Skin of body (tissue), 2 donors: ENCODE data around the gene COL4A6. TPM values are rescaled to one million over a fixed set of nuclear protein-coding genes. Genes with fewer than 3 reads are reported as not detected.

Experiments used
- DNase-seq: peaks from one replicate; lab custom pipeline; 2025; lab: John Stamatoyannopoulos, UW
- total RNA-seq: library from RNA; depleted of rRNA; stranded (reverse); fragments of >200 nt; gene quantifications from one replicate; pipeline ENCODE4 v1.2.3, GENCODE V29; 2014

The COL4A6 gene
- total RNA-seq, 1 donor from 2014 or later = 7.3 TPM

DNA sequence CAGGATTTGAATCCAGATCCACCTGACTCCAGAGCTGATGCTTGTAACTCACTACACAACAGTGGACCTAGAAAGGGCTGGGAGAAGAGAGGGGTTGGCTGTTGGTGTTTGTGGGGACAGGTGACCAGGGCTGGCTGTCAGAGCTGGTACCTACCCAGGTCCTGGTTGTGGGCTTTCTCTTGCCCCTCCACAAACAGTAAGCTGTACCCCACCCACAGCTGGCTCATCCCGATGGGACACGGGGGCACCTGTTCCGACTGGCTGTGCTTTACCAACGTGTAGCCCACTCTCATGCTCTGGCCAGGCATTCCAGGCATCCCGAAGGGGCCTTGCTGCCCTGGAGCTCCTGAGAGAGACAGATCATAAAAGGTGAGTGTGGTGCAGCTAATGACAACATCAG lies 277.9 kb downstream of the COL4A6 start:
- DNase-seq = no peak

DNA sequence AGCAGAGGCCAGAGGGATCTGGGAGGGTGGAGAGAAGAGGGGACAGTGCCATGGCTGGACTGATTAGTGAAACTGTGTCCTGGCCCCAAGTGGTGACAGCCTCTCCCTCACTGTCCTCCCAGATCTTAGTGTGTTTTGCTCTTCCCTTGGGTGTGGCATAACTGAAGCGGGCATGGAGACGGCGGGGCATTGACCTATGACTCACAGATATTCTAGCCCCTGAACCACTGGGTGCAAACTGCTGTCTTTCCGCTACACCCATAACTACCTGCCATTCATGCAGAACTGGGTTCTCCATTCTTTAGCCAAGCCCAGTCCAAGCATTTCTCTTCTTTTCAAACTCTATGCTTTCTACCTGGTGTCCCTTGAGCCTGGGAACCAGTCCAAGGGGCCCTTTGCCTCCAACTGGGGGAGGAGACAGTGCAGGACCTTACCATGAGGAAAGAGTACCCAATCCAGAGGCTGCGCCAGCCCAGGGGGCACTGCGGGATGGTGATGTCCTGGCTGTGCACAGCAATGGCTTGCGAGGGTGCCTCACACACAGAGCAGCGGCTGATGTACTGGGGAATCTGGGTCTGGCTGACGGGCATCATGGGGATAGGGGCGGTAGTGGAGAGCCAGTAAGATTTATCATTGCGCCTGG lies 279.1 kb downstream of the COL4A6 start:
- DNase-seq = no peak

DNA sequence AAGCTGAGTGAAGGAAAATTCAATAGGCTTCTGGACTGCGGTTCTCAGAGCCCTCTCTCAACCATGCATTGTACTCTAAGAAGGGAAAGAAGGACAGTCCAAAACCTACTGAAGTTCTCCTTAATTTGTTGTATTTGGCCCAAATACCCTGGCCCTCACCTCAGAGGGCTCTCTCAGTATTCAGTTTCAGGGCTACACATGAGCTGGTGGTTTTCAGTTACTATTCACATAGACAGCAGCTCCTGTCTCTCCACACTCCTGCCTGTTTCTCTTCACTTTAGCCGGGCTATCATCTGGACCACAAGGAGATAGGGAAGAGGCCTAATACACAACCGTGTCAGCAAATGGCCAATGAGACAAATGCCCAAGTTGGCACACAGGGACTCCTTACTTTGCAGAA lies 280.6 kb downstream of the COL4A6 start:
- DNase-seq = no peak

DNA sequence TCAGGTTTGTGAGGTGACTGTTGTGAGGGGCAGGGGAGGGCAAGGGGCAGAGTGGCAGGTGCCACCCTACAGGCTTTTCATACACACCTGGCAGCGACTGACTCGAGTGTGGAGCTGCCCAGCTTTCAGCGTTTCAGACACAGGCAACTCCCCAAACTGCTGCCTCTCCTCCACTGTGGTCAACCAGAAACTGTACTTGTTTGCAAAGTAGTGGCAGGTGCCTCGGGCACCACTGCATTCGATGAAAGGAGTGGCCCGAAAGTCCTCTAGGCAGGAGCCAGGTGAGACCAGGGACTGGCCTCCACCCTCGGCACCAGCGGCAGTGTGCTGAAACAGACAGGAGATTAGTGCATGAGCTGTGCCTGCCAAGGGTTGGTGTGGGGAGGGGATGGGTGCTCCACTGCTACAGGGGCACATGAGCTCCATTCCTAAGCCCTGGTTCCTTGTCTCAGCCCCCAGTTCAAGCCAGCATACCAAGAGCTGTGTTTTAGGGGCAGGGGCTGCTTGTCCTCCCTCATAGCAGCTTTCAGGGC lies 281.2 kb downstream of the COL4A6 start:
- no peak for DNase-seq

DNA sequence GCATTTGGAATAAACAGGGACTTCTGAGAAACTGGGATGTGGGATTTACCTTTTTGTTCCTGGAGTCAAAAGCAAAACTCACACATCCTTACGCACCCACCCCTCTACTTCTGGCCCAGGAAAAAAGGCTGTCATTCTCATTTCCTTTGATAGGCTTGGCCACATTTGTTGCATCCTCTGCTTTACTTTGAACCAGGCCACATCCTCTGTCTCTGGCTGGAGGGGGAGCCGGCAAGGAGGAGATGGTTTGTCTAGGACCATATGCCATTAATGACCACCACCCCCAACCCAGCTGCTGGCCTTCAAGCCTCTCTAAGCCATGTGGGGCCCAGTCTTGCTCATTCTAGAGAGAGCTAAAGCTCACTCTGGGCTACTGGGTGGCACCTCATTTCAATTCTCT lies 282.1 kb downstream of the COL4A6 start:
- no peak for DNase-seq

DNA sequence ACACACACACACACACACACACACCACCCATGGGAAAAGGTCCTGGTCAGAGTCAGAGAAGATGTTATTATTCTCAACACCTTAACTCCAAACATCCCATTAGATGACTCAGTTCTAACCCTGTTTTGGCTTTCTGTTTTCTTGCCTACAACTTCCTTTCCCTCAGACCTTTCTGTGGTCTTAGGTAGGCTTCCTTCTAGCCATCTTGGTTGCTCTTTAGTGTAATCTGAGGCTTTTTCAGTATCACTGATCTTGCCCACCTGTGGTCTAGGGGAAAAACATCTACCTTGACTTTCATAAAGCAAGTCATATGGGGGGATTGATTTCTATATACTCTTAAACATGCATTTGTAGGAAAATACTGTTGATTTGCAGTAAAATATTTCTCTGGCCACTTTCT lies 289.7 kb downstream of the COL4A6 start:
- DNase-seq = no peak

DNA sequence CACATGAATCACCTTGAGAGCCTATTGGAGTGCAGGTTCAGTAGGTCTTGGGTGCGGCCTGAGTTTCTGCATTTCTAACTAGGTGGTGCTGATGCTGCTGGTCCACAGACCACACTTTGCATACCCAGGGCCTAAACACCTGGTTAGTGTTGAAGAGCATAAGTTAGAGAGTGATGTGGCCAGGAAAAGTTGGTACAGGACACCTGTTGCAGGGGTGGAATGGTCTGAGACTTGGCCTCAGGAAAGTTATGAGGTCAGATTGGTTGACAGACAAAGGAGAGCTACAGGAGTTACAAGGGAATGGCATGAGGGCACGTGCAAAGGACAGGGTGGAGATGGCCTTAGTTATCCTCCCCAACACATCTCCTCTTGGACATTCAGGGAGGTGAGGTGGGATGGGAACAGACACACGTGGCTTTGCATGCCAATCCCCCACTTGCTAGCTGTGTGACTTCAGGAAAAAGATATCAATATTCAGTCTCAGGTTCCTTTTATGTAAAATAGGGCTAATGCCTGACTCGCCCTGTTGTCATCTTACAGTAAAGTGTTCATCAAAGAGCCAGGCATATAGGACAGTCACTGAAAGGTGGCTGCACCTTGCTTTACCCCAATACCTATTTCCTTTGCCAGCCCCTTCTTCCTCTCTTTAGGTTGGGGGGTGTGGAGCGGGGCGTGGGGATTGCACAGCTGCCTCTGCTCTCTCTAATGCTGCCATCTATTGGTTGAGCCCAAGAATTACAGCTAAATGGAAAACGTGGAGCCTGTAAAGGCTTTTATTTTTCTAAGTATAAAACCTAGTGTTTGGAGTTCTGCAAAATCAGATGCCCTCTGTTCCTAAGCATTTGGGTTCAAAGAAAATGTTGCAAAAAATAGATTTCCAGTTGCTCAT lies 299.2 kb downstream of the COL4A6 start:
- DNase-seq = no peak

DNA sequence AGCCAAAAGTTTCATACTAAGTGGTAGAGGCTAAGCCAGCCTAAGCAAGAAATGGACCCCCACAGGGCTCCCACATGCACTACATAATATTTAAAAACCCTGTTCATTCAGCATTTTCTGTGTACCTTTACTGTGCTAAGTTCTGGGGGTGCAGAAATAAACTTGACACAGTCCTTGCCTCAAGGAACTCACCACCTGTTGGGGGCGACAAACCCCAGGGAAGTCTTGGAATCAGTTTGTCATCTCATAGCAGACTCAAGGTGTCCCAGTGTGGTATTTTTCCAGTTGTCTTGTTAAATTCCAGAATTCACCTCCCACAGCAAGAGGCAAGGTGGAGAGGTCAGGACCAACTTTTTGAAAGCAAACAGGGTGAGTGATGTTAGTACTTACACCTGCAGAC lies 303.5 kb downstream of the COL4A6 start:
- DNase-seq = no peak

DNA sequence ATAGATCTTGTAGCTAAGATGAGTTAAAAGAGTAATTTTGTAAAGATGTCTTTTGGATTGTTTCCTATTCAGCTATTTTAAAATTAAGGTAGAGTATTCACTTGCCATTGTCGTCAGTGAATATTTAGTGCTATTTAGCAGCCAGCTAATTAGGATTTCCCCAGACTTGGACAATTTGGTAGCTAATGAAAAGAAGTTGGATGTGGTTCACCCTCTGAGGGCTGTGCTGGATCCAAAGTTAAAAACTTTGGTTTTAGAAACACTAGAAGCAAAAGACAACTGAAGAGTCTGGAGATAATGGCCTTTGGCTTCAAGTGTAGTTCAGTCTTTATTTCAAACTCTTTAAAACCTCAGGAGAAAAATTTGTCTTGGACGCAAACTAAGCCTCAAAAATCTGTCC lies 305.3 kb downstream of the COL4A6 start:
- peak; percentile 1 for DNase-seq

DNA sequence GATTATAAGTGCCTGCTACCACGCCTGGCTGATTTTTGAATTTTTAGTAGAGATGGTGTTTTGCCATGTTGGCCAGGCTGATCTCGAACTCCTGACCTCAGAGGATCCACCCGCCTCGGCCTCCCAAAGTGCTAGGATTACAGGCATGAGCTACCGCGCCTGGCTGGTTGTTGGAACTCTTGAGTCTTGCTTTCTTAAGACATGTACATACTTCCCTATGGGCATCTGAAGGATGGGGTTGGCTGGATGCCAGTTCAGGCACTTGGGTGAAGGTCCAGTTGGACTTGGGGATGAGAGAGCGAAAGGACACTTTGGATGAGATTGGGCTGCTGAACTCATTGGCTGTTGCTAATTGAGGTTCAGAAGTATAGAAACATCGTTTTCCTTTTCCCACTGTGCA lies 306.2 kb downstream of the COL4A6 start:
- DNase-seq = no peak

DNA sequence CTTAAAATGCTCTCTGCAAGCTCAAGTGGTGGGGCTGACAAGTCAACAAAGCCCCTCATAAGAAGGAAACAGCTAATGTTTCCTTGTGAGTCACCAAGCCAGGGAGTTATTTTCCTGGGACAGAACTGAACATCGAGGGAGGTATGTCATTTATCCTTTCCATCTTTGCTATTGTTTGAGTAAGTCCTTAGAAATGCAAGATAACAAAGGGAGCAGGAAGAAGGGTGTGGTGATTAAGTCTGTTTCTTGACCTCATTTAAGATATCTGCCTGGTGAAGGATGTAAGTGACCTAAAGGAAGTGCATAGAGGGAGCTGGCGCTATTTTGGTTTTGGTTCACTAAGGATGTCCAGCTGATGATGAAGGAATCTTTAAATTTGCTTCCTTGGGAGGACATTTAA lies 306.8 kb downstream of the COL4A6 start:
- DNase-seq = no peak

DNA sequence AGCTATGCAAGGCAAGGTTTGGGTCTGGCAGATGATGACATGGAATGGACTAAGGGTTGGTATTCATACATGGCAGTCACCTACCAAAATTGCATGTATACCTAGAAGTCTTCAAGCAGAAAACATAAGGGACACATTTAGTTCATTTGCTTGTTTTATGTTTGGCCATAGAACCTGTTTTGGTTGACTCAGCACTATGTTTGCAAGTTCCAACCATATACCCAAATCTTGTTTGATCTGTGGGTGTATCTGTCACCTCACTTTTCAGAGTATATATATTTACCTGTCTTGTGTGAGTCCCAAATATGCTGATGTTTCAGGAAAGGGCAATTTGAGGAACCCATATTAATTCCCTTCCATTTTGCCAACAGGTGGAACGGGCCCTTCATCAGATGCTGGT lies 307.3 kb downstream of the COL4A6 start:
- no peak for DNase-seq

DNA sequence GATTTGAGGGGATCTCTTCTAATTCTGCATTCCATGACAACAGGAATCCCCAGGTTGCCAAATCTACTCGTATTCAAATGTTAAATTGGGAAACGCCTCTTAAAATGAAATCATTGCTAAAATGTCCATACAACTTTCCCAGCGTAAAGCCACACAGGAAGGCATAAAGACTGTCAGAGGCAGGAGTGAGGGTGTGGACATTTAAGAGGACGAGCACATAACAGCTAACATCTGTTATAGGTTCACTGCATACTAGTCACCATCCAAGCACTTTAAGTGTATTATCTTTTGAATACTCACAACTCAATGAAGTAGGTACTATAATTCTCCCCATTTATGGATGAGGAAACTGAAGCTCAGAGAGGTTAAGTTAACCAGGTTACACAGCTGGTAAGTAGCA lies 311.1 kb downstream of the COL4A6 start:
- DNase-seq = no peak

DNA sequence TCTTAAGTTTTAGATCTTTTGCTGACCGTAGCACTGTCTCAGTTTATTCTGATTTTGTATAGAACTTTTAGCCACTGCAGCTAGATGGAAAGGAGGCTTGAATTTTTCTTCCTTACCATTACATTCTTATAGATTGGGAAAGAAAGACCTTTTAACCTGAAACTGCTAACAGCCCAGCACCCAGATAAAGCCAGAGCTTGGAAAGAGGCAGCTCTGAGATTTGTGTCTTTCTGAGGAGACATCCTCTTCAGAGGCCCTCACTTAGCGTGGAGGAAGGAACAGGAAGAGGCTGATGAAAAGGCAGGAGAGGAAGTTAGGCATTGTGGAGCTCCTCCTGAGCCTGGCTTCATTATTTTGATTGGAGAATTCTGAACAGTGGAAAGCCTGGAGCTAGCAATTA lies 311.6 kb downstream of the COL4A6 start:
- no peak for DNase-seq

DNA sequence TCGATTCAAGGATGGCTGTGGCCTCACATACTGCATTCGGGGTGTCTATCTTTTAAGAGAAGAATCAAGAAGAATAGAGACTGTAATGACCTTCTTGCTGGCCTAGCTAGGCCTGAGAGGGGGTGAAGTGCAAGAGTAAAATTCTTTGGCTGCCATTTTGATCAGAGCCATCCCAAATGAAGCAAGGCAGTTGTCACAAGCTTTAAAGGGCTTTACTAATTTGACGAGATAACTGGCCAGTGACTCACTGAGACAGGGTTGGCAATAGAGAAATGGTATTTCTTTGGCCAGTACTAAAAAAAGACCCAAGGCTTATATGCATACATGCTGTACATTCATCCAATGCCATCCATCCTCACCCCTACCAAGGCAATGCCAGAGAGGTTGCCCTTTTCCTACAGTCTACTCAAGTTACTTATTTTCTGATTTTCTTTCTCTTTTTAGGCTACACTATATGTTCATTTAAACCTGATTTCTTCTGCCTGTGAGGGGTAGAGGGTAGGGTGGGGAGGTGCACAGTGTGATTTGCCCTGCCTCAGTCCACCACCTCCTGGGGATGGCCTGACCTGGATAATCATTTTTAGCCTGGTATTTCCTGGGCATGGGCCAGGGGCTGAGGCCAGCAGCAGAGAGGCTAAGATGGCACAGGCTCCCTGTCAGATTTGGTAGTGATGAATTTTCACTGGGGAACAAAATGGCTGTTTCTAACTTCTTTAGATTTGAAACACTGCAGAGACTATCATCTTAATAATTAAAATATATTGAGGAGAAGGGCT lies 314.4 kb downstream of the COL4A6 start:
- DNase-seq = no peak

DNA sequence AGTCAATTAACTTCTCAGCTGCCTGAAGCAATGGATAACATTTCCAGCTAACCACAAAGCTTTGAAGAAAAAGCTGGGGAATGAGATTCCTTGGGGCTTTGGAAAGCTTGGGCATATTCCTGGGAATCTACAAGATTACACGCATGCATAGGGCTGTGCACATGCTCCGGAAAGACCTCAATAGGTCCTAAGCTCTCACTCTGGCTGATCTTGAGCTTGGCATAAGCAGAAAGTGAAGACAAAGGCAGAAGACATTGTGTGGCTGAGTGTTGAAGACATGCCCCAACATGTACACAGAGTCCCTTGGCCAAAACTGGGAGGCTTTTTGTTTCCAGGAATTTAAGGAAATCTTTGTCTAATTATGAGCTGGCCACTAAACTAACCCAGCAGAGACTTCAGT lies 315.5 kb downstream of the COL4A6 start:
- peak; percentile 19 for DNase-seq

DNA sequence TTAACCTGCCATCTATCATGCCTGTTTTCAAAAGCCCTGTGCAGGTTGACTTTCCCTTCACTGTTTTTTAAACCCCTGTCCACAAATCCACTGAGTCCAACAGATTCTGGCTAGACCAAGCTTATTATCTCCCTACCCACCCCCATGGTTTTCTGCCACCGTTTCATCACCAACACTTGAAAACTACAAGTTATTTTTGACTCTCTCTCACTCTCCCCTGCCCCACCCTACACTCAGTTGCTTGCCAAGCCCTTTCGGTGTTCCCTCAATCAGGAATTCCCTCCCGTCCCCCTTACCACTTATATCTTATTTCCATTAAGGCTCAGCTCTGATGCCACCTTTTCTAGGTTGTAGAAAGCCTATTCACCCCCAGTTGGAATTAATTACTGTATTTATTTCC lies 316.9 kb downstream of the COL4A6 start:
- no peak for DNase-seq

DNA sequence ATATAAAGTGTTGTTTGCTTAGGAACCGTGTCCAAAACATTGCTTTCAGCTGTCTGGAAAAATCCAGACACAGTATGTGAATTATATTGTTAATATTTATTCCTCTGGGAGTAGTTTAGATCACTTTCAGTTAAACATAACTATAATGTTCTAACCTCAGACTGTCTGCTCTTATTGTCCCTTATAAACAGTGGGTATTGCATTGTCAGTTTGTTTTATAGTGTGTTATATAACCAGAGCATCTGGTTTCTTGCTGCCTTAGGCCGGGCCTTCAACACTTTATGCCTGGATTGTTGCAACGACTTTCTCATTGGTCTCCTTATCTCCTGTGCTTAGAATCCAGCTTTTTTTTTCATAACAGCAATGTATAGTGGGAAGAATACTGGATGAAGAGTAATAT lies 320.2 kb downstream of the COL4A6 start:
- DNase-seq = no peak

DNA sequence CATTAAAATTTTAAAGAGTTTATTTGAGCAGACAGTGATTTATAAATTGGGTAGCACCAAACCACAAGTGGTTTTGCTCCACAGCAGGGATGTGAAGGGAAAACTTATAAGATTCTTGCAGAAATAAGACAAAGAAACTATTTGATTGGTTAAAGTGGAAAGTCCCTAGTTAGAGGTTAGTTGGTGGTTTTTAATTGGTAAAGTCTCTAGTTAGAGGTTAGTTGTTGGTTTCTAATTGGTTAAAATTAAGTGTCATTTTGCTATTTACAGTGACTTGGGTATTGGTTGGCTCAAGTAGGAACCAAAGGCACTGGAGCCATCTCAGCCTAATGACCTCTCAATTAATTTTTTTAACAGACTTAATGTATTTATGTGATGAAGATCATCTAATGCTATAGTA lies 323.7 kb downstream of the COL4A6 start:
- DNase-seq = no peak
